Measurements from ENCODE around the gene MPP3.
"Not testable (repeated sequence)": the region's sequence is repeated elsewhere in the genome, so short reads cannot be mapped to it uniquely, and the experiment has no call there.

MPP3 gene

DNA sequence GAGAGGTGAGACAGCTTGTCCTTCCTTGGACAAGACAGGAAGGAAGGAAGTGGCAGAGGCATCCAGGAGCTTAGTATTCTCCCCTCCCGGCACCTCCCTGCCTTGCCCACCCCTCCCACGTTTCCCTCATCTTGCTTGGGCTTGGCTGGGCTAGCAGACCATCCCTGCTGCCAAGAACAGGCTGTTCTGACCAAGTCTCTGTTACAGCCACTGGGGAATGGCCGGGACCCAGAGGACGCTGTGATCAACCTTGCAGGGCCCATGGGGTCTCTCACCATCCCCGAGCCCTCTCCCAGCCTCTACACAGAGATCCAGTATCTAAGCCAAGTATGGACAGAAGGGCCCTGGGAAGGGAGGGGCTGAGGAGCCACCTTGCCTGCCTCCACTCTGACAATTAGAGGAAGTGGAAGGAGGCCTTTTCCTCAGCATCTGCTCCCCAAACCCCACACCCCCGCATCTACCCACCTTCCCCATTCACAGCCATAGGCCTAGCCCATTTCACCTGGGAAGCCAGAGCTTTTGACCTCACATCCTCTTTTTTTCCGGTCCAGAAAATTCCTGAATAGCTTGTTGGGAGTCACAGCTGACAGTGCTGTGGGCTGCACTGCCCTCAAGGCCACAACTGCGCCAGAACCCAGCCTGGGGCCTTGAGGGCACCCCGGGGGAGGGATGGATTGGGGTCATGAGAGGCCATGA, 28.1 kb upstream of the MPP3 start:
- no peak for DNase-seq (ENCODE audit: low read depth, low spot score)

DNA sequence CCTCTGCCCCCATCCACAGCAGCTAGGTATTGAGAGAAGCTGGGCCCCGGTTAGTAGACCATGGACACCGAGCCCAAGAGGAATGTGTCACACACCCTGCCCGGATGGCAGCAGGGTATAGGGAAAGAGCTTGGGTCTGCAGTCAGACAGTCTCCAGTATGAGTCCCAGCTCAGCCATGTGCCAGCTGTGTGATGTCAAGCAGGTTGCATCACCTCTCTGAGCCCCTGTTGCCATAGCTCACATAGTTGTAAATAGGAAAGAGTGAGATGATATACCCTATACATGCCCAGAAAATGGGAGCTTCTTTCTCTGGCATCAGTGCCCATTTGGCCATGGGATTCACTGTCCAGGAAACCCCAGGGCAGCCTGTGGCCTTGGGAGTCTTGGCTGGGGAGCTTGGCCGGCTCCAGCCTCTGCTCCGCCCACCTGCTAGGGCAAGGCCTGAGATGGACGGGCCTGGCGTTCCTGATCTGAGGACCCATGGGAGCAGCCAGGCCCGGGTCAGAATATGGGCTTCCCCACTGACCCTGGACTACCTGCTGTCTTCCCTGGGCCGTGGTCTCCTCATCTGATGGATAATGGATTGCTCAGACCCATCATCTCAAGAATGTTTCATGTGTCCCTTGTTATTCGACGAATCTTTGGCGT, 27.3 kb upstream of the MPP3 start:
- DNase-seq (ENCODE audit: low read depth, low spot score): no peak

DNA sequence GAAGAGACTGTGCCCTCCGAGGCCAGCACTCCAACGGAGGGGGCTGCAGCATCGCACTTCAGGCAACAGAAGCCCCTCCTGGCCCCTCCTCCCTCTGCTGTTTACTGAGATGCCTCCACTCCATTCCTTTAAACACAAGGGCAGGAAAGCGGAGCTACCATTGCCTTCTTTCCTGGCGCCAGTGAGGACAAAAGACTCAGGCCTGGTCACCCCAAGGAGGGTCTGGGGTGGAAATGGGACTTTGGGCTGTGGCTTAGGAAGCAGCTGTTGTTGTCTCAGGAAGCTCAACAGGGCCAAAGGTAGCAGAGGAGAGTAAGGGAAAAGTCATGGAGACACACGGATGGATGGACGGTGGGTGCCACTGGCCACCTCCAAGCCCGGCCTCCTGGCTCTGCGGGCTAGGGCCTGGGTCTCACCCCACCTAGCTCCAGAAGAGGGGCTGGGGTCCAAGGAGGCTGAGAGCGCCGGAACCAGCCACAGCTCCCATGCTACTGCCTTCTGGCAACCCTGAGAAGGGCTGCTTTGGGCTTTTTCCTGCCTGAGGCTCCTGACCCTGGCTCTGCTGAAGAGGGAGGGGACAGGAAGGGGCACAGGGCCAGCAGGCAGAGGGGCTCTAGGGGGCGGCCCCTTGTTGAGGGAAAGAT, 25.1 kb upstream of the MPP3 start:
- DNase-seq (ENCODE audit: low read depth, low spot score): no peak

DNA sequence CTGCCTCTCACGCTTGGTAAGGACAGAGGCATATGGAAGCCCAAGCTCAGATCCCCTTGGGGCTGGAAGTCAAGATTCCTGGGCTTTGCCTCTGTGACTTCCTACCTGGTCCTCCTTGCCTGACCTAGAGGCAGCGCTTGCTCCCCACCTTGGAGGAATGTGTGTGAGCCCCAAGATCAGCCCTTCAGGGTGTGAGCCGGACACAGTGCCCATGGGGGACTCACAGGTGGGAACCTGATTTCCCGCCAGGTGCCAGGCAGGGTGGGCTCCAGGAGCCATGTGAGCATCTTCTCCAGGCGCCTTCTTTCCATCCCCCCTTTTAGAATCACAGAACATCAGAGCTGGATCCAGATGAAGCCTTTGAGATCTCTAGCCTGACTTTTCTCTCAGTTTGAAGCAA, 24.2 kb upstream of the MPP3 start:
- no peak for DNase-seq (ENCODE audit: low read depth, low spot score)

DNA sequence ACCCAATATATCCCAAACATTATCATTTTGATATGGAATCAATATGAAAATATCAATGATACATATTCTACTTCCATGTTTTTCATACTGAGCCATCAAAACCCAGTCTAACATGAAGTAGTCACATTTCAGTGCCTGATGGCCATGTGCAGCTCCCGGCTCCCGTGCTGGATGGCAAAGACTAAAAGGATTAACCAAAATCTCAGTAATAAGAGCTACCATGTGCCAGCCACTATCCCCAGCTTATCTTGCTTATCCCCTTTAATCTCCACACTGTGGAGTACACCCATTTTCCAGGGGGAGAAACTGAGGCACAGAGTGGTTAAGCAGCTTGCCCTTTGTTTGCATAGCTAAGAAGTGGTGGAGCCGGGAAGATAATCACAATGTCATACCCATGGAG, 23.2 kb upstream of the MPP3 start:
- no peak for DNase-seq (ENCODE audit: low read depth, low spot score)

DNA sequence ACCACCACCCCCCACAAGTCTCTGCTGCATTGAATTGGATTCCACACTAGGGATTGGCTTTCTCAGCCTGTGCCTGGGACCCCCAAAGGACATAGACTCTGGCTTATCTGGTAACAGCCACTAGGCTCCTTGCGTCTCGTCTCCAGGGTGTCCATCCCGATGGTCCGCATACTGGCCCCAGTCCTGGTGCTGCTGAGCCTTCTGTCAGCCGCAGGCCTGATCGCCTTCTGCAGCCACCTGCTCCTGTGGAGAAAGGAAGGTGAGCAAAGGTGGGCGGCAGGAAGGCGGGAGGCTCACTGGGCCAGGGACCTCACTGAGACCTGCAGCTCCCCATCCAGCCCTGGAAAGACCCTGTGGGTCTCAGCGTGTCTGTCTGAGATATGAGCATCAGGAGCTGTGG, 22.1 kb upstream of the MPP3 start:
- DNase-seq (ENCODE audit: low read depth, low spot score): no peak

DNA sequence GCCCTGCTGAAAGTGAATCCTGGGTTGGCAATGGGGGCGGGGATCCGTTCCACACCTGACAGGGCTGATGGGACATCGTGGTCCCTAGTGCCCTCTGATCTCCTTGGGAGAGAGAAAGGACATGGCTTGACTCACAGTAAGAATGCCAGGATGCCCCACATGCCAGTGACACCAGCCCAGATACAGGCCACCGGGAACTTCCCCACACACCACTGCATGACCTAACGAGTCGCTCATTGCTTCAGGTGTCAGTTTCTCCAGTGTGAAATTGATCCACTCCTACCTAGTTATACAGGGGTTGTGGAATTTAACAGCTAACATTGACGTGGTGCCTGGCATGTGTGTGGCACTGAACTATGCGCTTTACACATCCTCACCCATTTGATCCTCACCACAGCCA, 21.6 kb upstream of the MPP3 start:
- no peak for DNase-seq (ENCODE audit: low read depth, low spot score)

DNA sequence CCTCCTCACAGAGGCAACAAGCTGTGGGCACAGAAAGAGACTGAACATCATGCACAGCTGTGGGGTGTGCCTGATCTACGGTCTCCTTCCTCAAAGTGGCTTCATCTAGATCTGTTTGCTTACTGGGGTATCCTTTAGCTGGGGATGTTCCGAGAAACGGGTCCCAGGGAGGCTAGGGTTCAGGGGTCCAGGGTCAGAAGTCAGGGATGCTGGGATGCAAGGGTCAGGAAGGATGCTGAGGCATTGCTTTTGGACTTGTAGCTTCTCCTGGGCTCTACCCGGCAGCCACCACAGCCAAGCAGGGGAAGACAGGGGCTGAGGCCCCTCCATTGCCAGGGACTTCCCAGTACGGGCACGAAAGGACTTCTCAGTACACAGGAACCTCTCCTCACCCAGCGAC, 20.6 kb upstream of the MPP3 start:
- DNase-seq (ENCODE audit: low read depth, low spot score): no peak

DNA sequence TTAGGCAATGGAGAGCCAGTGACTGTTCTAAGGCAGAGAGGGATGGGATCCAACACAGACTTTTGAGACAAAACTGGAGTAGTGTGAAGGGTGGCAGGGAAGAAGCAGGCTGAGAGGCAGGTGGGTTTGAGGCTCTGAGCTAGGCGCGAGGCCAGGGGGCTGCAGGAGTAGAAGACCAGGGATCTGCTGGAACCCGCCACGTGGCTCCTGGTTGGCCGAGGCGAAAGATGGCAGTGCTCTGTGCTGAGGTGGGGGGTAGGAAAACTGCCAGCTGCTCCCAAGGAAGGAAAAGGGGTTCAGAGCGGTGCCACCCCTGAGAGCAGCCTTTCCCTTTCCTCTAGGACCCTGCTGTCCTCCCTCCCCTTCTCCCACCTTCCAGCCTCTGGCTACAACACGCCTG, 19.6 kb upstream of the MPP3 start:
- no peak for DNase-seq (ENCODE audit: low read depth, low spot score)

DNA sequence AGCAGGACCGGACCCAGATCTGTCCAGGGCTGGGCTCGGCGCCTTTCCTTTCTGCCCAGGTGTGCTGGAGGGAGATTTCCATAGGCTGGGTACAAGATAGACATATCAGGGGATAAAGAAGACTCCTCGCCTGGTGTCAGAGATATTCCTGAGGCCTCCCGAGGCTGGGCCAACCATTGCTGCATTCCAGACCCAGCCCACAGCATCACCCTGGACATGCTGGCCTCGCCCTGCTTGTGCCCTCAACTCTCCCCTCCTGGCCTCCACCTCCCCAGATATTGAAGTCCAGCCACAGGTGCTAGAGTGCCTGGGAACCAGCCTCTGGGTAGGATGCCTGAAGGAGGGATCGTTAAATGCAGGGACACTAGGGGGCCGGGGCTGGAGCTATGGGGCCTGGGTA, 16.2 kb upstream of the MPP3 start:
- no peak for DNase-seq (ENCODE audit: low read depth, low spot score)

DNA sequence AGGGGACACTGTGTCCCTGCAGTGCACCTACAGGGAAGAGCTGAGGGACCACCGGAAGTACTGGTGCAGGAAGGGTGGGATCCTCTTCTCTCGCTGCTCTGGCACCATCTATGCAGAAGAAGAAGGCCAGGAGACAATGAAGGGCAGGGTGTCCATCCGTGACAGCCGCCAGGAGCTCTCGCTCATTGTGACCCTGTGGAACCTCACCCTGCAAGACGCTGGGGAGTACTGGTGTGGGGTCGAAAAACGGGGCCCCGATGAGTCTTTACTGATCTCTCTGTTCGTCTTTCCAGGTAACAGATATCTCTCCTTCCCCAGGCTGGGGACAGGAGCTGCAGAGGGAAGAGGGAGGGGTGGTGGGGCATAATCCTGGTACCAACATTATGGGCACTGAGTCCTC, 15.7 kb upstream of the MPP3 start:
- DNase-seq (ENCODE audit: low read depth, low spot score): no peak

DNA sequence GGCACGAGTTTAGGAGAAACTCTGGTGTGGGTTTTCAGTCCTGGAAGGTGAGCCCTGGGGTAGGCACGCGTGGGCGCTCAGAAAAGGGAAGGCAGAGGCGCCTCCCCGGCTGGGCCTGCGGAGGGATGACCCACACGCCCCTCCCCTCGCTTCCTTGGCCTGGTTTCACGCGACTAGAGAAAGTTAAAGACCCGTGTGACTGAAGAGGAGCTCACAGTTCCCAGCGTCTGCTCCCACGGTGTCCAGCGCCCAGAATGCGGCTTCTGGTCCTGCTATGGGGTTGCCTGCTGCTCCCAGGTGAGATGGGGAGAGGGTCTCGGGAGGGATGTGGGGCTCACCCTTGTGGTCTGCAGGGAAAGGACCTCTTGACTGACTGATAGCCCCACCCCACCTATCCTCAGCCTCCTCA, 14.0 kb upstream of the MPP3 start, which contains the start of gene CD300LG:
CD300LG (plus strand) TSS at position 214 of the 409 bp plus-strand sequence; CDS start at position 255, 41 bp downstream.
- no peak for DNase-seq (ENCODE audit: low read depth, low spot score)

DNA sequence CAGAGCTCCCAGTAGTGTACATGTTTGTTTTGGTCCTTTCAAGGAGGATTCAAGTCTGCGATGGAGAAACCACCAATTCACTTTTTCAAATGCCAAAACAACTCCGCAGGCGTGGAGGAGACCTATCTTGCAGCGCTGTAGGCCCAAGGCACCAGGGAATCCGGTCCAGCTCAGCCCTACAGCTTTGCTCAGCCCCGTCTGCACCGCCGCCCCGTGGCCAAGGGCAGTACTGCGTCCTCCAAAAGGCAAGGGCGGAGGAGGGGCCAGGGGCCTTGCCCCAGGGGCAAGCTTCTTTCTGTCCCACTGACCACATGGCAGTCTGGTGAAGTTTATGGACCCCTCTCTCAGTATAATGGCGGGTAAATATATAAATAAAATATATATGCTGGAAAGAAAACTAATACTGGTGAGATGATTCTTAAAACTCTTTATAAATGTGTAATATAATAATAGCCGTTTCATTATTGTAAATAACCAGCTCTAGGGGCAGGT, 13.3 kb upstream of the MPP3 start:
- peak; percentile 18 for DNase-seq (ENCODE audit: low read depth, low spot score)

DNA sequence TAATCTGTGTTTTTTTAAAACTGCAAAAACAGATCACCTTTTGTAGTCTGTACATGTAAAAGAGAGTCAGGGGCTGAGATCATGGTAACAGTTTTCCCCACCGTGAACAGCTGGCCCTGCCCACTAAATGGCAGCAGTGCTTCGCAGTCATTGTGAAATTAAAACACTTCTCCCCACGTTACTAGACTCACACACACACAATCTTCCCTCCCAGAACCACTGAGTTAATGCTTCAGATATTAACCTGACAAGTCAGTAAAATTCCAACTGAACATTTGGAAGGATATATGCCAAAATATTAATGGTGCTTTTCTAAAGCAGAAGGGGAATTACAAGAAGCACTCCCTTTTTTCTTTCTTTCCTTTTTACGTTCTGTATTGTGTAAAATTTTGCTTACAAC, 12.8 kb upstream of the MPP3 start:
- no peak for DNase-seq (ENCODE audit: low read depth, low spot score)

DNA sequence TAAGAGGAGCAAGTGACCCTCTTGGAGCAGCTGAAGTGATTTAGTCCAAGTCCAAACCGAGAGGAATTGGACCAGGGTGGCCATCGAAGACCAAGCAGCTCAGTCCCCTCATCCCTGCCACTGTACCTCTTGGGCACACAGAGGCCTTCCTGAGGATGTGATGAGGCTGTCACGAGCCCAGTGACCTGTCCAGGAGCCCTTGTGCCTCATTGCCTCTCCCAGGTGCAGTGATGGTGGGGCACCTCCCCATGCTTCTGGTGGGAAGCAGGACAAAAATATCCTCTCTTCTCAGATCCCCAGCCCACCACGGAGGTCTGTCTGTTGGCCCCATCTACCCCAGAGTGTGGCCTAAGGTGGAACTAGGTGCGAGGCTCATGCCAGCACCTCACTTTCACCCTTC, 11.3 kb upstream of the MPP3 start:
- DNase-seq (ENCODE audit: low read depth, low spot score): no peak

DNA sequence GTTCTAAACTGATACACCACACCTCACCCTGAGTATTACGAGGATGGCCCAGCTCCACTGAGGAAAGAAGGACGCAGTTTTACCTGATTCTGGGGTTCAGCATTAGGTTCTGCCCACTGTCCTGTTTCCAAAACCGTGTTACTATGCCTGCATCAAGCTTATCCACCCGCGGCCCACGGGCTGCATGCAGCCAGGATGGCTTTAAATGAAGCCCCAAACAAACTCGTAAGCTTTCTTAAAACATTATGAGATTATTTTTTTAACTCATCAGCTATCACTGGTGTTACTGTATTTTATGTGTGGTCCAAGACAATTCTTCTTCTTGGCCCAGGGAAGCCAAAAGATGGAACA, 10.0 kb upstream of the MPP3 start:
- no peak for DNase-seq (ENCODE audit: low read depth, low spot score)

DNA sequence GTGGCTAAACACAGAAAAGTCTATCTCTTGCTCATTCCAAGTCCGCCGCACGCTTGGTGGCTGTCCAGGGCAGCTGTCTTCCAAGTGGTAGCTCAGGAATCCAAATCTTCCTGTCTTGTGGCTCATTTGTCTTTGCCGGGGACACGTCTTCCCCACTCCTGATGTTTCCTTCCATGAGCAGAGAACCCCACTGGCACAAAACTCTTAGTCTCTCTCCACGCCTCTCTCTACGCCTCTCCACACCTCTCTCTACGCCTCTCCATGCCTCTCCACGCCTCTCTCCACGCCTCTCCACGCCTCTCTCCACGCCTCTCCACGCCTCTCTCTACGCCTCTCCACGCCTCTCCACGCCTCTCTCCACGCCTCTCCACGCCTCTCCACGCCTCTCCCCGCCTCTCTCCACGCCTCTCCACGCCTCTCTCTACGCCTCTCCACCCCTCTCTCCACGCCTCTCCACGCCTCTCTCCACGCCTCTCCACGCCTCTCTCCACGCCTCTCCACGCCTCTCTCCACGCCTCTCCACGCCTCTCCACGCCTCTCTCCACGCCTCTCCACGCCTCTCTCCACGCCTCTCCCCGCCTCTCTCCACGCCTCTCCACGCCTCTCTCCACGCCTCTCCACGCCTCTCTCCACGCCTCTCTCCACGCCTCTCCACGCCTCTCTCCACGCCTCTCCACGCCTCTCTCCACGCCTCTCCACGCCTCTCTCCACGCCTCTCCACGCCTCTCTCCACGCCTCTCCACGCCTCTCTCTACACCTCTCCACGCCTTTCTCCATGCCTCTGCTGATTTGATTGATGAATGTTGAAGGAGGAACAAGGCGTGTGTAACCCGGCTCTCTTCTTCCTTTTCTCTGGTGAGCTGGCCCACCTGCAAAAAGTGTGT, 9.4 kb upstream of the MPP3 start:
- not testable (repeated sequence) for DNase-seq (ENCODE audit: low read depth, low spot score)

DNA sequence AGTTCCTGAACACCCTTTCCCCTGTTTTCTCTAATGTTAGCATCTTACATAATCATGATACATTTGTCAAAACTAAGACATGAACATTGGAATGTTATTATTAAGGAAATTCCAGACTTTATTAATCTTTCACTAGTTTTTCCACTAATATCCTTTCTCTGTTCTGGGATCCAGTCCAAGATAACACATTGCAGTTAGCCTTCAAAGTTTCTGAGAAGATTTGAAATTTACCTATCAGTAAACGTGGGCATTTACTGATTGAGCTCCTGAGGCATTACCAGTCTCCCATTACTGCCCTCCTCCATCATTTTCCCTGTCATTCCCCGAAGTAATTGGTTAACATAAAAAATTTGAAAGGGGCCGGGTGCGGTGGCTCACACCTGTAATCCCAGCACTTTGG, 8.3 kb upstream of the MPP3 start:
- DNase-seq (ENCODE audit: low read depth, low spot score): no peak

DNA sequence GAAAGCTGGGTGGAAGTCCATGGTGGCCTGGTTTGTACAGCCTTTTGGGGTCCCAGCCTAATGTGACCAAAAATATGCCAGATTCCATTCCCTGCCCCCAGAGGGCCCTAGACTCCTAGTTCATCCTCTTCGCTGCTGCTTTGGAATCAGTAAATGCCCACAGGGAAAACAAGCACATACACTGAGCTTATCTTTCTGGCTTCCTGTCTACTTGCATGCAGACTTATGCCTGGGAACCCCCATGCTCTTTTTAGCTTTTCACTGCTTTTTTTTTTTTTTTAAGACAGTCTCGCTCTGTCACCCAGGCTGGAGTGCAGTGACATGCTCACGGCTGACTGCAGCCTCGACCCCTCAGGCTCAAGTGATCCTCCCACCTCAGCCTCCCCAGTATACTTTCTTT, 7.9 kb upstream of the MPP3 start:
- DNase-seq (ENCODE audit: low read depth, low spot score): no peak

DNA sequence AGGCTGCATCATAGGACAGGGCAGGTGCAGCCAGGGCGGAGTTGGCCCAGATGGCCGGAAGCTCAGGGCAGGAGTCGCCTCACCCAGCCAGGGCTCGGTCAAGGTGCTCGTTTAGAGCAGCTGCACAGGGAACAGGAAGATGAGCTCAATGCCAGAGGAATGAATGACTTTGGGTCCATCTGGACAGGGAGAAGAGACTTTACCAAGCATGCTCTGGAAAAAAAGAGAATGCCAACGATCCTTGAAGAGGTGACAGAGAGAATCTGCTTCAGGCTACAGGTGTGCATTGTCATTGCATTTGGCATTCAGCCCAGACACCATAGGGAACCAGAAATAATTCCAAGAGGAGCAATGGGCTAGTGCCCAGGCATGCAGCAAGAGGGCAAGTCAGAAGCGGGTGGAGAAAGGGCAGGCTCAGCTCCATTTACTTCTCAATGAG, 6.7 kb upstream of the MPP3 start:
- no peak for DNase-seq (ENCODE audit: low read depth, low spot score)

DNA sequence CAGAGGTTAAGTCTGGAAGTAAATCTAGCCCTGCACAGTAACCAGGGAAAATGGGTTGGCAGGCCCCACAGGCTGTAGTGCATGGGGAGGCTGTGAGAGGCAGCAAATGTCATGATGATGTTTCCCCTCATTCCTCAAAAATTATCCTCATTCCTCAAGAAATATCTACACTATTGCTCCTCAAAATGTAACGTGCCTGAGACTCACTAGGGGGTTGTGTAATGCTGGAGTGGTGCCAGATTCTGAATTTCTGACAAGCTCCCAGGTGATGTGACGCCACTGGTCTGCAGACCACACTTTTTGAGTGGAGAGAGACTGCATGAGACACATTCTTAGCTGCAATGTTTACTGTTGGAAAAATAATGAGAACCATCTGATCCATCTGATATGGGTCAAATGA, 1.2 kb upstream of the MPP3 start:
- no peak for DNase-seq (ENCODE audit: low read depth, low spot score)
